H54 (cell line): ENCODE results near the gene C1QL1.

Experiments
- DNase-seq: peaks from one replicate; pipeline ENCODE4 v3.0.0; 2011; ENCODE audit warnings: low spot score, mixed read lengths; ENCODE audit not compliant: insufficient read length
- FAIRE-seq: peaks from 3 replicates; lab custom pipeline; 2011; peaks lifted over from hg19 to GRCh38; lab: Jason Lieb, UNC
- POLR2A ChIP-seq: IDR thresholded peaks from 2 replicates; pipeline ENCODE4 v1.6.1; 2011; ENCODE audit warnings: low read depth, mild to moderate bottlenecking, low read length

Gene C1QL1

GRCh38 chr17:44935116-44935515 is 33.0 kb downstream of the C1QL1 start:
- no peak for DNase-seq
- no peak for FAIRE-seq
- TF ChIP-seq POLR2A = no peak

- no peak for FAIRE-seq
- TF ChIP-seq POLR2A = no peak
- DNase-seq = no peak
Measured at GRCh38 chr17:44934745-44935105, 33.4 kb downstream of the C1QL1 start.

GRCh38 chr17:44933824-44934744 is 34.0 kb downstream of the C1QL1 start:
- DNase-seq = no peak
- no peak for TF ChIP-seq POLR2A
- FAIRE-seq = no peak

- DNase-seq (no peak), FAIRE-seq (no peak)
- TF ChIP-seq POLR2A = no peak
Measured at GRCh38 chr17:44932787-44933097, 35.4 kb downstream of the C1QL1 start.

- FAIRE-seq (no peak), DNase-seq (no peak)
- no peak for TF ChIP-seq POLR2A
Measured at GRCh38 chr17:44932096-44932786, 35.9 kb downstream of the C1QL1 start.

GRCh38 chr17:44931376-44931775 is 36.7 kb downstream of the C1QL1 start:
- DNase-seq = no peak

GRCh38 chr17:44930667-44931066 is 37.4 kb downstream of the C1QL1 start:
- no peak for TF ChIP-seq POLR2A
- FAIRE-seq = no peak
- DNase-seq = no peak

More at GRCh38 chr17:44931376-44931775, 36.7 kb downstream of the C1QL1 start:
- FAIRE-seq = no peak
- TF ChIP-seq POLR2A = no peak

GRCh38 chr17:44928950-44929720 is 39.0 kb downstream of the C1QL1 start:
- DNase-seq = no peak
- TF ChIP-seq POLR2A = no peak
- no peak for FAIRE-seq

- no peak for TF ChIP-seq POLR2A
- no peak for DNase-seq
- FAIRE-seq = no peak
Measured at GRCh38 chr17:44928136-44928535, 40.0 kb downstream of the C1QL1 start.

- FAIRE-seq (no peak), DNase-seq (no peak)
- no peak for TF ChIP-seq POLR2A
Measured at GRCh38 chr17:44927696-44928095, 40.4 kb downstream of the C1QL1 start.

GRCh38 chr17:44926821-44927525 is 41.1 kb downstream of the C1QL1 start:
- DNase-seq (no peak), FAIRE-seq (no peak)
- no peak for TF ChIP-seq POLR2A

- no peak for DNase-seq
- FAIRE-seq = no peak
- no peak for TF ChIP-seq POLR2A
Measured at GRCh38 chr17:44925731-44926697, 42.1 kb downstream of the C1QL1 start.

- no peak for TF ChIP-seq POLR2A
- DNase-seq = no peak
- FAIRE-seq = no peak
Measured at GRCh38 chr17:44924107-44924544, 44.0 kb downstream of the C1QL1 start.
